ENCODE results near the gene P4HTM.

P4HTM gene

GRCh38 chr3:48966876-48967361, 23.1 kb upstream of the P4HTM start:
- peaks cover 4% of the 10 kb centered on the region; the same call in 1 of the 2 replicates for H4K20me1 ChIP-seq (ENCODE audit: insufficient read depth, low read length)
- no peak for DNase-seq

GRCh38 chr3:48970586-48970985, 19.5 kb upstream of the P4HTM start:
- Histone ChIP-seq H3K4me1 (ENCODE audit: insufficient read depth, low read length) (no peaks in the 10 kb centered on the region), H3K79me2 (ENCODE audit: insufficient read depth, low read length) (no peaks in the 10 kb centered on the region), H3K27ac (ENCODE audit: low read length) (no peak overlapping the region), H3K9me3 (ENCODE audit: insufficient read depth, low read length, severe bottlenecking) (no peaks in the 10 kb centered on the region), H3K9ac (ENCODE audit: low read depth, low read length) (no peak overlapping the region), H3K4me2 (ENCODE audit: insufficient read depth, low read length) (no peak overlapping the region), H3K4me3 (ENCODE audit: low read depth in 1 of 2, low read length in 2 of 2) (no peak overlapping the region), H2AFZ (ENCODE audit: low read depth, low read length) (no peak overlapping the region), H3K36me3 (ENCODE audit: insufficient read depth, low read length) (peaks cover 94% of the 10 kb centered on the region), H4K20me1 (ENCODE audit: insufficient read depth, low read length) (no peaks in the 10 kb centered on the region), H3K27me3 (ENCODE audit: insufficient read depth, low read length, poor library complexity) (no peaks in the 10 kb centered on the region)
- ATAC-seq (ENCODE audit: insufficient read depth, low read depth): no peak
- TF ChIP-seq, protein P1, sequence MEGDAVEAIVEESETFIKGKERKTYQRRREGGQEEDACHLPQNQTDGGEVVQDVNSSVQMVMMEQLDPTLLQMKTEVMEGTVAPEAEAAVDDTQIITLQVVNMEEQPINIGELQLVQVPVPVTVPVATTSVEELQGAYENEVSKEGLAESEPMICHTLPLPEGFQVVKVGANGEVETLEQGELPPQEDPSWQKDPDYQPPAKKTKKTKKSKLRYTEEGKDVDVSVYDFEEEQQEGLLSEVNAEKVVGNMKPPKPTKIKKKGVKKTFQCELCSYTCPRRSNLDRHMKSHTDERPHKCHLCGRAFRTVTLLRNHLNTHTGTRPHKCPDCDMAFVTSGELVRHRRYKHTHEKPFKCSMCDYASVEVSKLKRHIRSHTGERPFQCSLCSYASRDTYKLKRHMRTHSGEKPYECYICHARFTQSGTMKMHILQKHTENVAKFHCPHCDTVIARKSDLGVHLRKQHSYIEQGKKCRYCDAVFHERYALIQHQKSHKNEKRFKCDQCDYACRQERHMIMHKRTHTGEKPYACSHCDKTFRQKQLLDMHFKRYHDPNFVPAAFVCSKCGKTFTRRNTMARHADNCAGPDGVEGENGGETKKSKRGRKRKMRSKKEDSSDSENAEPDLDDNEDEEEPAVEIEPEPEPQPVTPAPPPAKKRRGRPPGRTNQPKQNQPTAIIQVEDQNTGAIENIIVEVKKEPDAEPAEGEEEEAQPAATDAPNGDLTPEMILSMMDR (IDR thresholded peaks at IDR 0.05; ENCODE audit: borderline replicate concordance, extremely low read depth, low read length, poor library complexity, severe bottlenecking): no peak
- TF ChIP-seq EZH2 (IDR thresholded peaks at IDR 0.05; ENCODE audit: borderline replicate concordance, low read depth, low read length, severe bottlenecking): no peak
- DNase-seq: no peak

More at GRCh38 chr3:48966876-48967361, 23.1 kb upstream of the P4HTM start:
- Histone ChIP-seq H3K4me3 (ENCODE audit: low read depth in 1 of 2, low read length in 2 of 2) (no peak overlapping the region), H3K9me3 (ENCODE audit: insufficient read depth, low read length, severe bottlenecking) (no peaks in the 10 kb centered on the region), H3K36me3 (ENCODE audit: insufficient read depth, low read length) (peaks cover 87% of the 10 kb centered on the region), H2AFZ (ENCODE audit: low read depth, low read length) (no peak overlapping the region), H3K9ac (ENCODE audit: low read depth, low read length) (no peak overlapping the region), H3K27me3 (ENCODE audit: insufficient read depth, low read length, poor library complexity) (no peaks in the 10 kb centered on the region), H3K79me2 (ENCODE audit: insufficient read depth, low read length) (0 out of 2 replicates have a peak, but pooled peaks cover 4% of the 10 kb centered on the region), H3K4me2 (ENCODE audit: insufficient read depth, low read length) (no peak overlapping the region), H3K4me1 (ENCODE audit: insufficient read depth, low read length) (no peaks in the 10 kb centered on the region), H3K27ac (ENCODE audit: low read length) (no peak overlapping the region)
- no peak for ATAC-seq (ENCODE audit: insufficient read depth, low read depth)
- TF ChIP-seq, protein P1 (IDR thresholded peaks at IDR 0.05; ENCODE audit: borderline replicate concordance, extremely low read depth, low read length, poor library complexity, severe bottlenecking): no peak
- TF ChIP-seq EZH2 (IDR thresholded peaks at IDR 0.05; ENCODE audit: borderline replicate concordance, low read depth, low read length, severe bottlenecking): no peak

- Histone ChIP-seq H3K9ac (ENCODE audit: low read depth, low read length) (no peak overlapping the region), H3K27me3 (ENCODE audit: insufficient read depth, low read length, poor library complexity) (no peaks in the 10 kb centered on the region), H3K4me2 (ENCODE audit: insufficient read depth, low read length) (no peak overlapping the region), H3K9me3 (ENCODE audit: insufficient read depth, low read length, severe bottlenecking) (no peaks in the 10 kb centered on the region), H3K27ac (ENCODE audit: low read length) (no peak overlapping the region), H3K79me2 (ENCODE audit: insufficient read depth, low read length) (no peaks in the 10 kb centered on the region), H3K36me3 (ENCODE audit: insufficient read depth, low read length) (peaks cover 87% of the 10 kb centered on the region), H4K20me1 (ENCODE audit: insufficient read depth, low read length) (0 out of 2 replicates have a peak, but pooled peaks cover 2% of the 10 kb centered on the region), H3K4me3 (ENCODE audit: low read depth in 1 of 2, low read length in 2 of 2) (no peak overlapping the region), H3K4me1 (ENCODE audit: insufficient read depth, low read length) (no peaks in the 10 kb centered on the region), H2AFZ (ENCODE audit: low read depth, low read length) (no peak overlapping the region)
- DNase-seq (no peak), ATAC-seq (ENCODE audit: insufficient read depth, low read depth) (no peak)
- no peak for TF ChIP-seq EZH2 (IDR thresholded peaks at IDR 0.05; ENCODE audit: borderline replicate concordance, low read depth, low read length, severe bottlenecking)
- TF ChIP-seq, protein P1 (IDR thresholded peaks at IDR 0.05; ENCODE audit: borderline replicate concordance, extremely low read depth, low read length, poor library complexity, severe bottlenecking): no peak
Observed at GRCh38 chr3:48974076-48974864, 15.8 kb upstream of the P4HTM start.

Data from DND-41 (cell line).